ENCODE measurements around the gene HOXA4. TPM values are rescaled to one million over a fixed set of nuclear protein-coding genes. Genes with fewer than 3 reads are reported as not detected.

Gene HOXA4
- total and polyA plus RNA-seq, 10 of the 15 experiments (the other 5 are each of a cell fraction or from before 2014, with no cell fraction given), result 0.07 TPM; not detected in 9

GRCh38 chr7:27125986-27126394 is 4.6 kb downstream of the HOXA4 start:
- ChIA-PET SMC1A (ENCODE audit: uncharacterized antibody, unreplicated experiment) (no interaction called here), CTCF (no interaction called here), POLR2A (no interaction called here), RAD21 (ENCODE audit: unreplicated experiment) (no interaction called here)
- DNase-seq (ENCODE audit: low read depth, low spot score), result no peak
- in situ Hi-C loops (cut with MboI), result no loop called here
- TF ChIP-seq KAT2A (conservative IDR thresholded peaks at IDR 0.05; ENCODE audit: control insufficient read depth, low read depth, low read length) (no peak), SUPT20H (IDR thresholded peaks at IDR 0.05; ENCODE audit: borderline replicate concordance, control insufficient read depth, low read depth, low read length) (no peak), NKRF (conservative IDR thresholded peaks at IDR 0.05) (no peak), E2F8 (IDR thresholded peaks at IDR 0.05; ENCODE audit: low read depth, partially characterized antibody) (no peak), CBFB (IDR thresholded peaks at IDR 0.05; ENCODE audit: low read depth) (no peak), CREB1 (IDR thresholded peaks at IDR 0.05; ENCODE audit: low read depth) (no peak), BCLAF1 (IDR thresholded peaks at IDR 0.05) (no peak), IRF4 (IDR thresholded peaks at IDR 0.05; ENCODE audit: low read depth, low read length) (no peak), ASH2L (IDR thresholded peaks at IDR 0.05; ENCODE audit: borderline replicate concordance, low read depth) (no peak), NFYB (IDR thresholded peaks at IDR 0.05; ENCODE audit: insufficient read depth, low read depth, low read length) (no peak), EED (IDR thresholded peaks at IDR 0.05; ENCODE audit: low read depth) (no peak), BHLHE40 (IDR thresholded peaks at IDR 0.05; ENCODE audit: borderline replicate concordance in 1 of 2, low read depth in 2 of 2, low read length in 1 of 2) (no peak)
- Histone ChIP-seq H3K4me1 (ENCODE audit: control insufficient read depth, insufficient read depth, low read length) (no peaks in the 10 kb centered on the region), H3K4me3 (no peak overlapping the region), H3K27me3 (replicated peaks in 1 of 2; ENCODE audit: control insufficient read depth in 2 of 2, insufficient read depth in 2 of 2, low read length in 1 of 2) (peaks cover 0 to 2% of the 10 kb centered on the region in 2 experiments; a peak in 3 of 4 replicates), H3K4me2 (ENCODE audit: control insufficient read depth, insufficient read depth) (no peak overlapping the region), H3K36me3 (ENCODE audit: control insufficient read depth in 2 of 2, insufficient read depth in 2 of 2, low read length in 1 of 2) (no peaks in the 10 kb centered on the region), H2AFZ (ENCODE audit: control insufficient read depth, low read depth, low read length) (no peak overlapping the region), H4K20me1 (ENCODE audit: control insufficient read depth, insufficient read depth) (no peaks in the 10 kb centered on the region), H3K79me2 (ENCODE audit: control insufficient read depth, insufficient read depth, low read length) (no peaks in the 10 kb centered on the region), H3K9ac (ENCODE audit: control insufficient read depth, insufficient read depth, low read length) (no peak overlapping the region), H3K9me3 (replicated peaks; ENCODE audit: control insufficient read depth, insufficient read depth, low read length) (no peaks in the 10 kb centered on the region), H3K27ac (ENCODE audit: control insufficient read depth, insufficient read depth) (no peak overlapping the region)
- intact Hi-C loops (cut with micrococcal nuclease; ENCODE audit: unreplicated experiment), result no loop called here
- no peak for FAIRE-seq
- ATAC-seq, result no peak
- WGBS (ENCODE audit: insufficient coverage, insufficient replicate concordance, low lambda C conversion rate, missing lambda C conversion rate), result 57% methylated on average over 5 of the region's 5 CpGs
- BruUV-seq (replicated peaks), result no TSS peak
